HCT116 (cell line): ENCODE measurements around the gene GPR37. TPM values are rescaled to one million over a fixed set of nuclear protein-coding genes. Genes with fewer than 3 reads are reported as not detected.

ENCODE experiments used
- ATAC-seq: fragments of 200-7000 bp; cut with Tn5 transposase; 2 replicates; pipeline ENCODE4 v1.9.1; 2020; ENCODE audit warnings: mild to moderate bottlenecking, moderate library complexity
- BruUV-seq: library from RNA; stranded (reverse); fragments of 400-500 nt; replicated peaks from 2 replicates; lab custom pipeline; 2021; lab: Mats Ljungman, UMichigan
- CTCF ChIA-PET: fragments of 300-600 bp; sonication (Branson Sonifier 250); formaldehyde crosslinking; loops from one replicate; lab custom pipeline; 2021; ENCODE audit warnings: antibody characterized with exemption; lab: Charles Lee
- POLR2A ChIA-PET: fragments of 300-600, 350-600 bp; sonication (Branson Sonifier 250); formaldehyde crosslinking; loops from one replicate; lab custom pipeline; 2021; ENCODE audit warnings: antibody characterized with exemption; lab: Charles Lee
- RAD21 ChIA-PET, 2 experiments: fragments of 300-600 bp; sonication (Branson Sonifier 250); formaldehyde crosslinking; loops; one replicate each; lab custom pipeline; 2023; ENCODE audit warnings: low total read pairs in 2 of 2; ENCODE audit not compliant: uncharacterized antibody in 2 of 2, unreplicated experiment in 2 of 2, low non-redundant PET in 1 of 2; lab: Charles Lee
- DNase-seq: peaks from one replicate; pipeline ENCODE4 v3.0.0-alpha.2; 2010; ENCODE audit warnings: low read depth, low spot score
- H2AFZ ChIP-seq: fragments of 200-600 bp; shearing (Covaris generic), sonication (generic); 2 replicates; pipeline ENCODE4 v1.6.1; 2017; ENCODE audit warnings: low read depth, mixed run types, mixed read lengths, antibody characterized with exemption, low read length; ENCODE audit not compliant: poor library complexity, severe bottlenecking
- H3K27ac ChIP-seq: 2 replicates; pipeline ENCODE4 v1.5.1; 2012; ENCODE audit warnings: low read depth, low read length
- H3K27me3 ChIP-seq: fragments of 200-600 bp; sonication (generic); 2 replicates; pipeline ENCODE4 v1.6.1; 2016; ENCODE audit warnings: mixed run types, low read length, mixed read lengths; ENCODE audit not compliant: insufficient read depth
- H3K36me3 ChIP-seq, 2 experiments: fragments of 200-500 bp in 1 of 2; fragments of 200-600 bp in 1 of 2; sonication (Bioruptor generic) in 1 of 2; sonication (generic) in 1 of 2; 2 replicates each; pipeline versions ENCODE4 v1.5.1 to v1.6.1; 2014 to 2016; ENCODE audit warnings: low read length in 2 of 2, inconsistent platforms in 1 of 2, mixed read lengths in 1 of 2, mixed run types in 1 of 2; ENCODE audit not compliant: insufficient read depth in 2 of 2, control insufficient read depth in 1 of 2
- H3K4me1 ChIP-seq, 2 experiments: fragments of 200-600 bp in 1 of 2; sonication (generic) in 1 of 2; 2 replicates each; pipeline versions ENCODE4 v1.5.1 to v1.6.1; 2012 to 2017; ENCODE audit warnings: low read length in 2 of 2, inconsistent platforms in 1 of 2, mild to moderate bottlenecking in 1 of 2, mixed read lengths in 1 of 2, mixed run types in 1 of 2, moderate library complexity in 1 of 2; ENCODE audit not compliant: insufficient read depth in 2 of 2, control insufficient read depth in 1 of 2
- H3K4me2 ChIP-seq: fragments of 200-600 bp; sonication (generic); 2 replicates; pipeline ENCODE4 v1.6.1; 2017; ENCODE audit warnings: mixed run types, low read length, mixed read lengths
- H3K4me3 ChIP-seq, 2 experiments: fragments of 200-600 bp in 1 of 2; sonication (generic) in 1 of 2; replicated peaks in 1 of 2; 2 replicates each; pipeline ENCODE4 v1.5.1; 2011 to 2016; ENCODE audit warnings: low read length in 2 of 2, control low read depth in 1 of 2, low read depth in 1 of 2, mild to moderate bottlenecking in 1 of 2, mixed read lengths in 1 of 2, mixed run types in 1 of 2
- H3K79me2 ChIP-seq: fragments of 200-600 bp; sonication (generic); 2 replicates; pipeline ENCODE4 v1.6.1; 2017; ENCODE audit warnings: mild to moderate bottlenecking, mixed run types, low read length, moderate library complexity, mixed read lengths; ENCODE audit not compliant: insufficient read depth
- H3K9ac ChIP-seq: fragments of 200-600 bp; sonication (generic); 2 replicates; pipeline ENCODE4 v1.6.1; 2016; ENCODE audit warnings: low read length, mixed read lengths
- H3K9me2 ChIP-seq: fragments of 200-600 bp; sonication (generic), shearing (Covaris generic); 2 replicates; pipeline ENCODE4 v1.6.1; 2017; ENCODE audit warnings: mixed run types, mild to moderate bottlenecking, moderate library complexity; ENCODE audit not compliant: insufficient read depth
- H3K9me3 ChIP-seq, 2 experiments: fragments of 200-500 bp in 1 of 2; fragments of 200-600 bp in 1 of 2; sonication (Bioruptor generic) in 1 of 2; sonication (generic) in 1 of 2; 2 replicates each; pipeline ENCODE4 v1.6.1; 2014 to 2017; ENCODE audit warnings: low read length in 2 of 2, mixed read lengths in 2 of 2, inconsistent platforms in 1 of 2, low read depth in 1 of 2, mild to moderate bottlenecking in 1 of 2, mixed run types in 1 of 2, moderate library complexity in 1 of 2; ENCODE audit not compliant: control insufficient read depth in 1 of 2, insufficient read depth in 1 of 2
- H4K20me1 ChIP-seq: fragments of 200-600 bp; sonication (generic), shearing (Covaris generic); 2 replicates; pipeline ENCODE4 v1.6.1; 2017; ENCODE audit warnings: mixed run types, mild to moderate bottlenecking, moderate library complexity; ENCODE audit not compliant: insufficient read depth
- CEBPB ChIP-seq: IDR thresholded peaks from 2 replicates; pipeline ENCODE4 v1.6.1; 2012; ENCODE audit warnings: low read depth
- EGR1 ChIP-seq: IDR thresholded peaks from 2 replicates; pipeline ENCODE4 v1.6.1; 2012; ENCODE audit warnings: low read depth
- ELF1 ChIP-seq: IDR thresholded peaks from 2 replicates; pipeline ENCODE4 v1.6.1; 2012; ENCODE audit warnings: low read depth, borderline replicate concordance
- EZH2 ChIP-seq: fragments of 200-600 bp; sonication (generic); IDR thresholded peaks from 2 replicates; pipeline ENCODE4 v1.6.1; 2017; ENCODE audit warnings: antibody characterized with exemption, mixed run types
- EZH2phosphoT487 ChIP-seq: fragments of 200-600 bp; IDR thresholded peaks from 2 replicates; pipeline ENCODE4 v1.6.1; 2018; ENCODE audit warnings: antibody characterized with exemption, borderline replicate concordance
- JUND ChIP-seq: IDR thresholded peaks from 2 replicates; pipeline ENCODE4 v1.6.1; 2012
- MAX ChIP-seq: IDR thresholded peaks from 2 replicates; pipeline ENCODE4 v1.6.1; 2012
- POLR2A ChIP-seq: IDR thresholded peaks from 2 replicates; pipeline ENCODE4 v1.7.0; 2011; ENCODE audit warnings: borderline replicate concordance; ENCODE audit not compliant: insufficient read depth, insufficient read length; ENCODE audit errors: extremely low read depth
- POLR2AphosphoS5 ChIP-seq: IDR thresholded peaks from 2 replicates; pipeline ENCODE4 v1.6.1; 2011; ENCODE audit warnings: mild to moderate bottlenecking, low read depth, low read length, moderate library complexity
- RAD21 ChIP-seq: IDR thresholded peaks from 2 replicates; pipeline ENCODE4 v1.6.1; 2012; ENCODE audit warnings: low read depth, mild to moderate bottlenecking
- SIN3A ChIP-seq: IDR thresholded peaks from 2 replicates; pipeline ENCODE4 v1.6.1; 2012; ENCODE audit warnings: low read depth
- SP1 ChIP-seq: IDR thresholded peaks from 2 replicates; pipeline ENCODE4 v1.6.1; 2012; ENCODE audit warnings: low read depth
- YY1 ChIP-seq: IDR thresholded peaks from 2 replicates; pipeline ENCODE4 v1.6.1; 2011; ENCODE audit warnings: low read length, low read depth, moderate library complexity, mild to moderate bottlenecking; ENCODE audit not compliant: insufficient replicate concordance; ENCODE audit errors: extremely low read depth
- ZFX ChIP-seq: fragments of 450-650 bp; IDR thresholded peaks from 2 replicates; pipeline ENCODE4 v1.6.1; 2017
- ZNF274 ChIP-seq: fragments of 200-500 bp; sonication (Bioruptor generic); IDR thresholded peaks from 2 replicates; pipeline ENCODE4 v1.6.1; 2014; ENCODE audit warnings: mild to moderate bottlenecking, low read depth, low read length, inconsistent platforms
- intact Hi-C: fragments of 100-400 bp; cut with micrococcal nuclease; formaldehyde crosslinking; loops from 2 replicates; pipeline ENCODE4 v1.10.0; 2022
- total RNA-seq: library from RNA; stranded (reverse); gene quantifications from one replicate; pipeline ENCODE4 v1.2.1, GENCODE V29; 2021; ENCODE audit not compliant: unreplicated experiment
- TF ChIP-seq, protein P1 (sequence below): IDR thresholded peaks from 2 replicates; pipeline ENCODE4 v1.6.1; 2012
- TF ChIP-seq, protein P2 (sequence below): IDR thresholded peaks from 2 replicates; pipeline ENCODE4 v1.6.1; 2011; ENCODE audit warnings: mild to moderate bottlenecking, low read length, moderate library complexity; ENCODE audit not compliant: insufficient replicate concordance; ENCODE audit errors: extremely low read depth

GPR37 gene
- total RNA-seq, 1 experiment from 2014 or later, result 2.2 TPM

DNA sequence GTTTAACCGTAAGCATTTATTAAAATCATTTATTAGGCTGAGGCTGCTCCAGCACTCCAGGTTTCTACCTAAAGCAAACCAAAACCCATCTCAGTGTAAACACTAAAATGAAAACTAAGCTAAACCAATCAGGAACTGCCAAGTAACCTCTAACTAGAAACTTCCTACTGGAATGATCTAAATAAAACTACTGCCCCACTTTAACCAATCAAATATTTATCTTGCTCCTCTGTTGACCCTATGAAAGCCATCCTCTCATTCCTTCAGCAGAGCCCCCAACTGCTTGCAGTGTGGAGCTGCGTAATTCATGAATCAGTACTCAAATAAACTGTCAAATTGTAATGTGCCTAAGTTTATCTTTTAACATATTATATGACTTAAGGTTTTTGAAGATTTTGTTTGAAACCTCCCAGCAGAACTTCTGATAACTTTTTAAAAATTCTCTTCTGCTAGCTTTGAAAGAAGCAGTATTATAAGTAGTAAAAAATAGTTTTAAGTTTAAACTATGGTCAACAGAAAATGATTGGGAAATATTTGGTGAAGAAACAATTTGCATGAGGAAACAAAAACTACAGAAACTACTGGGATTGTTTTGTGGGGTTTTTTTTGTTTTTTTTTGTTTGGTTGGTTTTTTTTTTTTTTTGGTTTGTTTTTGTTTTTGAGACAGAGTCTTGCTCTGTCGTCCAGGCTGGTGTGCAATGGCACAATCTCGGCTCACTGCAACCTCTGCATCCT is 47.4 kb downstream of the GPR37 start:
- intact Hi-C loops, result no loop called here
- H3K9ac ChIP-seq, result no peak overlapping the region
- H3K27me3 ChIP-seq, result no peaks in the 10 kb centered on the region
- H3K4me2 ChIP-seq, result no peak overlapping the region
- peak overlapping the region; percentile 42 for H2AFZ ChIP-seq
- BruUV-seq, result no TSS peak
- ATAC-seq (no peak), DNase-seq (no peak)
- CTCF ChIA-PET, result no interaction called here
- H3K79me2 ChIP-seq, result no peaks in the 10 kb centered on the region
- RAD21 ChIA-PET, result no interaction called here
- POLR2A ChIA-PET, result no interaction called here
- TF ChIP-seq SIN3A (no peak), ELF1 (no peak), SP1 (no peak), POLR2AphosphoS5 (no peak), EGR1 (no peak), ZFX (no peak), POLR2A (no peak), EZH2 (no peak), EZH2phosphoT487 (no peak), YY1 (no peak)
- H3K4me3 ChIP-seq, result no peak overlapping the region
- no peak overlapping the region for H3K27ac ChIP-seq
- H4K20me1 ChIP-seq, result no peaks in the 10 kb centered on the region
- H3K4me1 ChIP-seq, result peaks cover 0 to 13% of the 10 kb centered on the region in 2 experiments; a peak in 2 of 4 replicates
- H3K9me2 ChIP-seq, result no peaks in the 10 kb centered on the region
- no peaks in the 10 kb centered on the region for H3K36me3 ChIP-seq
- no peaks in the 10 kb centered on the region for H3K9me3 ChIP-seq

- H3K27ac ChIP-seq, result no peak overlapping the region
- no peaks in the 10 kb centered on the region for H4K20me1 ChIP-seq
- ChIA-PET POLR2A (no interaction called here), RAD21 (no interaction called here), CTCF (no interaction called here)
- 0 out of 2 replicates have a peak, but pooled peaks cover 3% of the 10 kb centered on the region for H3K9me2 ChIP-seq
- no peak overlapping the region for H3K4me2 ChIP-seq
- H3K36me3 ChIP-seq, result no peaks in the 10 kb centered on the region
- DNase-seq, result no peak
- no peaks in the 10 kb centered on the region for H3K9me3 ChIP-seq
- no peak overlapping the region for H3K9ac ChIP-seq
- no peak overlapping the region for H3K4me3 ChIP-seq
- no TSS peak for BruUV-seq
- H3K27me3 ChIP-seq, result no peaks in the 10 kb centered on the region
- no peak overlapping the region for H2AFZ ChIP-seq
- peaks cover 0 to 5% of the 10 kb centered on the region in 2 experiments; a peak in 1 of 4 replicates for H3K4me1 ChIP-seq
- ATAC-seq, result no peak
- TF ChIP-seq ZNF274, result no peak
- no peak for TF ChIP-seq RAD21
- no peak for TF ChIP-seq MAX
- no peak for TF ChIP-seq ELF1
- no peak for TF ChIP-seq POLR2AphosphoS5
- TF ChIP-seq POLR2A, result no peak
- no peak for TF ChIP-seq SIN3A
- TF ChIP-seq, protein P1, sequence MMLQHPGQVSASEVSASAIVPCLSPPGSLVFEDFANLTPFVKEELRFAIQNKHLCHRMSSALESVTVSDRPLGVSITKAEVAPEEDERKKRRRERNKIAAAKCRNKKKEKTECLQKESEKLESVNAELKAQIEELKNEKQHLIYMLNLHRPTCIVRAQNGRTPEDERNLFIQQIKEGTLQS, result no peak
- TF ChIP-seq CEBPB, result no peak
- no peak for TF ChIP-seq SP1
- TF ChIP-seq, protein P2, sequence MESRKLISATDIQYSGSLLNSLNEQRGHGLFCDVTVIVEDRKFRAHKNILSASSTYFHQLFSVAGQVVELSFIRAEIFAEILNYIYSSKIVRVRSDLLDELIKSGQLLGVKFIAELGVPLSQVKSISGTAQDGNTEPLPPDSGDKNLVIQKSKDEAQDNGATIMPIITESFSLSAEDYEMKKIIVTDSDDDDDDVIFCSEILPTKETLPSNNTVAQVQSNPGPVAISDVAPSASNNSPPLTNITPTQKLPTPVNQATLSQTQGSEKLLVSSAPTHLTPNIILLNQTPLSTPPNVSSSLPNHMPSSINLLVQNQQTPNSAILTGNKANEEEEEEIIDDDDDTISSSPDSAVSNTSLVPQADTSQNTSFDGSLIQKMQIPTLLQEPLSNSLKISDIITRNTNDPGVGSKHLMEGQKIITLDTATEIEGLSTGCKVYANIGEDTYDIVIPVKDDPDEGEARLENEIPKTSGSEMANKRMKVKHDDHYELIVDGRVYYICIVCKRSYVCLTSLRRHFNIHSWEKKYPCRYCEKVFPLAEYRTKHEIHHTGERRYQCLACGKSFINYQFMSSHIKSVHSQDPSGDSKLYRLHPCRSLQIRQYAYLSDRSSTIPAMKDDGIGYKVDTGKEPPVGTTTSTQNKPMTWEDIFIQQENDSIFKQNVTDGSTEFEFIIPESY, result no peak
- TF ChIP-seq JUND, result no peak
- H3K79me2 ChIP-seq, result no peaks in the 10 kb centered on the region
- intact Hi-C loops, result no loop called here
Observed at GRCh38 chr7:124716894-124717293, 48.7 kb downstream of the GPR37 start.
